Brain microvascular endothelial cell (primary cell): ENCODE results near the gene BET1.

ENCODE experiments used
- DNase-seq: peaks from one replicate; pipeline ENCODE4 v3.0.0-alpha.2; 2020
- H3K27ac ChIP-seq: fragments of 250-450 bp; sonication (Bioruptor Pico); 2 replicates; pipeline ENCODE4 v1.5.1; 2020; ENCODE audit warnings: mild to moderate bottlenecking, moderate library complexity
- H3K27me3 ChIP-seq: fragments of 250-450 bp; sonication (Bioruptor Pico); replicated peaks from 2 replicates; pipeline ENCODE4 v1.5.1; 2020; ENCODE audit warnings: mild to moderate bottlenecking
- H3K36me3 ChIP-seq: fragments of 250-450 bp; sonication (Bioruptor Pico); replicated peaks from 2 replicates; pipeline ENCODE4 v1.5.1; 2020; ENCODE audit warnings: mild to moderate bottlenecking
- H3K4me3 ChIP-seq: 2 replicates; pipeline ENCODE4 v1.5.1; 2011; ENCODE audit warnings: low read depth, mild to moderate bottlenecking, control low read depth, low read length, moderate library complexity
- in situ Hi-C: cut with HindIII; loops from 2 replicates; pipeline ENCODE4 v1.10.0; 2017; ENCODE audit warnings: low sequenced_read_pairs, low pct_ligation_motif_present
- TF ChIP-seq, protein P1 (sequence below): IDR thresholded peaks from 2 replicates; pipeline ENCODE4 v1.5.1; 2011; ENCODE audit warnings: low read depth, mild to moderate bottlenecking, moderate library complexity, low read length, control low read depth, inconsistent platforms; ENCODE audit errors: missing control alignments

BET1 gene

DNA sequence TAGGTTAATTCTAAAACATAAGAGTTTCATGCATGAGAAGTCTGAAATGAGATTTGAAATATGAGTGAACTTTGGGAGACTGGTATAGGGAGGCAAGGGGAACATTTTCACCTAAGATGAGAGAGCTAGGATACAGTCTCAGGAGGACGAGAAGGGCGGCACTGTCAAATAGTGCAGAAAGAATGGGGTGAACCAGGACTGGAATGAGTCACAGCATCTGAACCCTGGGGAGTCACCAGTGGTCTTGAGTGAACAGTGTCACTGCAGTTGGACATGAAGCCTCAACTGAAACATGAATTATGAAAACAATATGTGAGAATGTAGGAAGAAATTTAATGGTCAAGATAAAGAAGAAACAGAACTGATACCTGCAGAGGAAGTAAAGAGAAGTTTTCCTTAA lies 48.9 kb downstream of the BET1 start:
- TF ChIP-seq, protein P1, sequence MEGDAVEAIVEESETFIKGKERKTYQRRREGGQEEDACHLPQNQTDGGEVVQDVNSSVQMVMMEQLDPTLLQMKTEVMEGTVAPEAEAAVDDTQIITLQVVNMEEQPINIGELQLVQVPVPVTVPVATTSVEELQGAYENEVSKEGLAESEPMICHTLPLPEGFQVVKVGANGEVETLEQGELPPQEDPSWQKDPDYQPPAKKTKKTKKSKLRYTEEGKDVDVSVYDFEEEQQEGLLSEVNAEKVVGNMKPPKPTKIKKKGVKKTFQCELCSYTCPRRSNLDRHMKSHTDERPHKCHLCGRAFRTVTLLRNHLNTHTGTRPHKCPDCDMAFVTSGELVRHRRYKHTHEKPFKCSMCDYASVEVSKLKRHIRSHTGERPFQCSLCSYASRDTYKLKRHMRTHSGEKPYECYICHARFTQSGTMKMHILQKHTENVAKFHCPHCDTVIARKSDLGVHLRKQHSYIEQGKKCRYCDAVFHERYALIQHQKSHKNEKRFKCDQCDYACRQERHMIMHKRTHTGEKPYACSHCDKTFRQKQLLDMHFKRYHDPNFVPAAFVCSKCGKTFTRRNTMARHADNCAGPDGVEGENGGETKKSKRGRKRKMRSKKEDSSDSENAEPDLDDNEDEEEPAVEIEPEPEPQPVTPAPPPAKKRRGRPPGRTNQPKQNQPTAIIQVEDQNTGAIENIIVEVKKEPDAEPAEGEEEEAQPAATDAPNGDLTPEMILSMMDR = no peak
- H3K27ac ChIP-seq = no peak overlapping the region
- no peak for DNase-seq
- H3K4me3 ChIP-seq = no peak overlapping the region
- no peaks in the 10 kb centered on the region for H3K27me3 ChIP-seq
- no peaks in the 10 kb centered on the region for H3K36me3 ChIP-seq
- in situ Hi-C loops = no loop called here

DNA sequence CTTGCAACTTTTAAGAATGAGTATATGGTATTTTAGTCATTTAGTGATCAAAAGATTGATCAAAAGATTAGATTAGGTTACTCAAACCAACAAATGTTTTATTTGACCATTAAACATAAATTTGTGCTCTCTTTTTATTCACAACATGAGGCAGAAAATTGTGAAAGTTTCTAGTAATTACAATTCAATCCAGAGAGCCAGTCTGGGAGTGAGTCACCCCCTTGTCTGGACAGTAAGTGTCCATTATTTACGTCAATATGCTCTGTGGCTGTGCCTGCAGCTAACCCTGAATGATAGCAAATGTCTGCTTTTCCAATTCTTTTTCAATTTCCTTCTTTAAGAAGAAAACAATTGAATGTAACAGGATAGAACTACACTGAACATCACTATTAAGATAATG lies 54.7 kb downstream of the BET1 start:
- H3K36me3 ChIP-seq = no peaks in the 10 kb centered on the region
- H3K27ac ChIP-seq = peak overlapping the region; percentile 44
- no peaks in the 10 kb centered on the region for H3K27me3 ChIP-seq
- TF ChIP-seq, protein P1 = no peak
- H3K4me3 ChIP-seq = no peak overlapping the region
- in situ Hi-C loops = no loop called here
- peak; percentile 92 for DNase-seq

DNA sequence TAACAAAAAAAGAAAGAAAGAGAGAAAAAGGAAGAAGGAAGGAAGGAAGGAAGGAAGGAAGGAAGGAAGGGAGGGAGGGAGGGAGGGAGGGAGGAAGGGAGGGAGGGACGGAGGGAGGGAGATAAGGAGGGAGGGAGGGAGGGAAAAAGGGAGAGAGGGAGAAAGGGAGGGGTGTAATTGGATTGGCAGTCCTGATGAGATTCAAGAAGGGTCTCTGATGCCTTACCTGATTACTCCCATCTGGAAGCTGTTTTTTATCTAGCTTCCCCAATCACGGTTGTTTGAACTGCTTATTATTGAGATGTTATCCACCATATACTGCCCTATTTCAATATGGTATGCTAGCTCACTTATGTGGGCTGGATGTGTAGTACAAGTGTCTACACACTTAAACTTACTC lies 55.3 kb downstream of the BET1 start:
- Histone ChIP-seq H3K27me3 (no peaks in the 10 kb centered on the region), H3K36me3 (no peaks in the 10 kb centered on the region), H3K27ac (peak overlapping the region; percentile 44), H3K4me3 (no peak overlapping the region)
- no peak for DNase-seq
- in situ Hi-C loops = no loop called here
- TF ChIP-seq, protein P1 = no peak

DNA sequence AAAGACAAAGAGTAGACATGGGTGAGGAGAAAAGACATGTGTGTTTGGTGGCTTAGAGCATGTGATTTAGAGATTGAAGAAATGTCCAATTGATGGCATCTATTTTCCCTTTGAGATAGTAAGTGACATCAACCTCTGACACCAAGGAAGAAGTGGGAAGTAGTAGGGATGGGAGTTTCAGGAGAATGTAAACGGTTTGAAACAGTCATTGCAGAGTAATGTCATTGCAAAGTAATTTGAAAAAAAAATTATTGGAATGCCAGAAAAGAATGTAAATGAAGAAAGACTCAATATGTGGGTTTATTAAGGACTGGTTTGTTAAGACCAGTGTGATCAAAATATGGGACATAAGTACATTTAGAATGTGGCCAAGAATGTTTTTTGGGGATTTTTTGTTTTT lies 56.0 kb downstream of the BET1 start:
- H3K27ac ChIP-seq = no peak overlapping the region
- peak; percentile 14 for DNase-seq
- TF ChIP-seq, protein P1 = no peak
- no peaks in the 10 kb centered on the region for H3K27me3 ChIP-seq
- H3K4me3 ChIP-seq = no peak overlapping the region
- no peaks in the 10 kb centered on the region for H3K36me3 ChIP-seq
- in situ Hi-C loops = no loop called here

DNA sequence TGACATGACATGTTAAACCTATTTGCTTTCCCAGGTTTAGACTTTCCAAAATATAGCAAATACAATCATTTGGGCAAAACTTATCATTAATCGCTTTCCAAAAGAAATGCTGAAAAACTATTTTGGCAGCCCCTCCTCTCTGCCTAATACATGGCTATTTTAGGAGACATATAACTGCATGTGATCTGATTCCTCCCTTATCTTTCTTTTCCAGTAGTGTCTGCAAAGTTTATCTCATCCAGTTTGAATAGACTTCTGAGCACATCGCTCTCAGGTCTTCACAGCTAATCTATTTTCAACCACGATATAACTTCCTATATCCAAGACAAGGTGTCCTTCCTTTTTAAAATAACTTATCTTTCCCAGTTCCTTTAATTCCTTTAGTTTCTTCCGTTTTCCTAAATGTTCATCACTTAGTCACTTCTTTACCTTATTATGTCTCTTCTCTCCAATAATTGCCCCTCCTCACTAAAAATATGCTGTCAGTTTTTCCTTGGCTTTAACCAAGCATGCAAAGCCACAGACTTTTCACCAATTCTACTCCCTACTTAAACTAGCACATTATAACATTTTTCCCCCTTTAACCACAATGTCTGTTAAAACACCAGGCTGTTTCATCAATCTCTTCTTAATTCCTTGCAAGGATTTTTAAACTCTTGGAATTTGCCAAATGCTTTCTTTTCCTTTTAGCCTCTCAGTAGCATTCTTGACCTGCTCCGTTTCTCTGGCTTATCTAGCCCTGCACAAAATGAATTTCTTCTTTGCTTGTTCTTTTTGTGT lies 58.2 kb downstream of the BET1 start:
- H3K27ac ChIP-seq = no peak overlapping the region
- DNase-seq = no peak
- no peak overlapping the region for H3K4me3 ChIP-seq
- in situ Hi-C loops = no loop called here
- TF ChIP-seq, protein P1 = no peak
- H3K27me3 ChIP-seq = no peaks in the 10 kb centered on the region
- H3K36me3 ChIP-seq = no peaks in the 10 kb centered on the region

DNA sequence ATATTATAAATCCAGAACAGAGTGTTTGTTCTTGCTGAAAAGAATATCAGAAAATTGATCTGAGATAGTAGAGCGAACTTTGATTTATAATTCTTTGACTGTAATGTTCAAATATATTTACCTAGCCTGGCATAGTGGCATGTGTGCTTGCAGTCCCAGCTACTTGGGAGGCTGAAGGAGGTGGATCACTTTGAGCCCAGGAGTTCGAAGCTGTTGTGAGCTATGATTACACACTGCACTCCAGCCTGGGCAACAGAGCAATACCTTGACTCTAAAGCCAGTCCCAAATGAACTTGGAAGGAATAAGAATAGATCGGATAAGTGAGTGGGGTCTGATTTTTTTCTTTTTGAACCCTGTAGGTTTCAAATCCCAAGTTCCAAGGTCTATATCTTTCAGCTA lies 59.1 kb downstream of the BET1 start:
- no peak for DNase-seq
- Histone ChIP-seq H3K36me3 (no peaks in the 10 kb centered on the region), H3K4me3 (no peak overlapping the region), H3K27me3 (no peaks in the 10 kb centered on the region), H3K27ac (no peak overlapping the region)
- TF ChIP-seq, protein P1 = no peak
- in situ Hi-C loops = no loop called here
